Inflammatory macrophage (primary cell): ENCODE measurements around the gene TMEM129.
"Not testable (repeated sequence)": the region's sequence is repeated elsewhere in the genome, so short reads cannot be mapped to it uniquely, and the experiment has no call there.

Experiments
- DNase-seq, 2 donors: peaks; one replicate each; pipeline ENCODE4 v3.0.0-alpha.2; 2020 to 2022

Gene TMEM129

DNA sequence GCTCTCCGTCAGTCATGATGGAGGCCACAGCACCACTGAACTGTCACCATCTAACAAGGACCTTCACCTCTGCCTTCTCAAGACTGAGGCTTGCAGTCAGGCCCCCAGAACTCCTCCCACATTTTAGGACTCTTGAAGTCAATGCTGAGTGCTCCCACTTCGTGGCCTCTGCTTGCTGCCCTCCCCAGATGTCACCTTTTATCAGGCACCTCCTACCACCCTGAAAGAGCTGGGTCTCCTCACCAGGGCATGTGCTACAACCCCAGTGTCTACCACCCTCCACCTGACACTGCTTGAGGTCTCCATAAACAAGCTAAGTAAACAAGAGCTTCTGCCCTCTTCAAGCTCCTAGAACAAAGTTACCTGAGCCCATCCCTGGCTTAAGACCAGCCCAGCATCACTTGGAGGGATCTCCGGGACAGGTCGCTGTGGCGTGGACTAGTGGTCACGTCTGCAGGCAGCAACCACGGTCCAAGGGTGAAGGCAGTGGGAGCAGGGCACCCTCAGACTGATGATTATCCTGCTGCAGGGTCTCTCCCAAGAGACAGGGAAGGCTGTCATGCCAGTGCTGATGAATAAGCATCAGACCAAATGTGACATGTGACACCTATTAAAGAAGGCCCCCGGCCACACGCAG, 29.3 kb downstream of the TMEM129 start:
- DNase-seq, result no peak

DNA sequence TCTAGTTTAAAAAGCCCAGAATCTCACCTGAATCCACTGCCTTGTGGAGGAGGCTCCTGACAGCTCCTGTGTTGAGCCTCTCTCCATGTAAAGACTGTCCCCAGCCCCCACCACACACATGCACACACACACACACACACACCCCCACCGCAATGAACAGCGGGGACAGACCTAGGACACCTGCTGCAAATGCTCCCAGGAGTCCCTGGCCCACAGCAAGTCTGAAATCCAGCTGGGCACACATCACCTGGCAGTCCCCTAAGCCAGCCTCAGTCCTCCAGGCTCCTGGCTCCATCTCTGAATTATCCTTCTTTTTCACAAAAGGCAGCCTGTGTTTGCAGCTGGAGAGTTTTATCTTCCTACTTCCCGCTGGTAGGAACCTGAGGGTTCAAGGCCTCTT, 30.4 kb downstream of the TMEM129 start:
- no peak for DNase-seq

DNA sequence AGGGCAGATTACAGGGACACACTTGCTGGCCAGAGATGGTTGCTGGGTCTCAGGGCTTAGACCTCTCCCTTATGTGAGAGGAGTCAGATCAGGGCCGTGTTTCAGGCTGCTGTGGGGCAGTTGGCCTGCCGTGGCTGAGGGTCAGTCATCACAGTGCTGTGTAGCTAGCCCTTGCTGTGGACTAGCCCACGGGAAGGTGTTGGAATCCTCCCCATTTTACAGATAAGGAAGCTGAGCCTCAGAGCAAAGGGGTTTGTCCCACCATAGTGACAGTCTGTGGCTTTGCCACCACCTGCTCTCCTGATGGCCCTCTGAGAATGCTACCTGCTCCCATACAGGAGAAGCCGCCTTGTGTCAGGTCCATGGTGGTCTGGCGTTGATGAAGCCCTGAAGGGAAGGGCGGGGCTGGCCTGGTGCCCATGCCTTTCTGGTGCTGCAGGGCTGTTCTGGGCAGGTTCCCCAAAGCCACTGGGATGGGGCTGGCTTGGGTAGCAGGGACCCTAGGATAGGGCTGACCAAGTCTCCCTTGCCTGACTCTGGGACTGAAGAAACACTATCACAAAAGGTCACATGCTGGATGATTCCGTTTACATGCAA, 34.6 kb downstream of the TMEM129 start:
- DNase-seq, result no peak

DNA sequence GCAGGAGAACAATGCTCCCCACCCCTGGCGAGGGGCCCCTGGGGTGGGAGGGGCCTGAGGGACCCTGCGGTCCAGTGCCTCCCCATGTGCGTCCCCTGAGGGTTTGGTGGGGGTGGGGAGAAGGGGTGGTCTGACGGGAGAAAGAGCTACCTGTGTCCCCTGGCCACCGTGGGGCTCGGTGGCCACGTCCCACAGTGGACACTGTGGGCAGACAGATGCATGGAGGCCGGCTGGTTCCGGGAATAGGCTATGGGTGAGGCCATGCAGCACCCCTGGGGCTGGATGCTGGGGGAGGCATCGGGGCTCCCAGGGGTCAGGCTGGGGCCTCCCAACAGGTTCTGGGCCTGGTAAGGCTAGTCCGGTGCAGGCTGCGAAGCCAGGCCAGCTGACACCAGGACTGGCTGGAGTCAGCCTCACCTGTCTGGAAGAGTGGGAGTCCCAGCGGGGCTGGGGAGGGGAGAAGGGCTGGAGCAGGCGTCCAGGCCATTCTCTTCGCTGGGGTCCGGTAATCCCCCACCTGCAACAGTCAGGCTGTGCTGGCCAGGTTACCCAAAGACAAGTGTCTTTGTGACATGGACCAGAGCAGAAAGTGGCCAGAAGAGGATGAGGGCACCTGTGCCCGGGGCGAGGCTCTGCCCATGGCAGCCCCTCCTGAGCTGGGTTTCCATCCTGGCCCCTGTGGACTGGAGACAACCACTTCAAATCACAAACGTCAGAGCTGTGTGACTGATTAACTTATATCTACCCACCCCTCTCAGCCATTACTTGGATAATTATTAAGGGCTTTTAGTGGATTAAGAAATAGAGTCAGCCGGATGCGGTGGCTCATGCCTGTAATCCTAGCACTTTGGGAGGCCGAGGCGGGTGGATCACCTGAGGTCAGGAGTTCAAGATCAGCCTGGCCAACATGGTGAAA, 35.6 kb downstream of the TMEM129 start:
- no peak for DNase-seq

DNA sequence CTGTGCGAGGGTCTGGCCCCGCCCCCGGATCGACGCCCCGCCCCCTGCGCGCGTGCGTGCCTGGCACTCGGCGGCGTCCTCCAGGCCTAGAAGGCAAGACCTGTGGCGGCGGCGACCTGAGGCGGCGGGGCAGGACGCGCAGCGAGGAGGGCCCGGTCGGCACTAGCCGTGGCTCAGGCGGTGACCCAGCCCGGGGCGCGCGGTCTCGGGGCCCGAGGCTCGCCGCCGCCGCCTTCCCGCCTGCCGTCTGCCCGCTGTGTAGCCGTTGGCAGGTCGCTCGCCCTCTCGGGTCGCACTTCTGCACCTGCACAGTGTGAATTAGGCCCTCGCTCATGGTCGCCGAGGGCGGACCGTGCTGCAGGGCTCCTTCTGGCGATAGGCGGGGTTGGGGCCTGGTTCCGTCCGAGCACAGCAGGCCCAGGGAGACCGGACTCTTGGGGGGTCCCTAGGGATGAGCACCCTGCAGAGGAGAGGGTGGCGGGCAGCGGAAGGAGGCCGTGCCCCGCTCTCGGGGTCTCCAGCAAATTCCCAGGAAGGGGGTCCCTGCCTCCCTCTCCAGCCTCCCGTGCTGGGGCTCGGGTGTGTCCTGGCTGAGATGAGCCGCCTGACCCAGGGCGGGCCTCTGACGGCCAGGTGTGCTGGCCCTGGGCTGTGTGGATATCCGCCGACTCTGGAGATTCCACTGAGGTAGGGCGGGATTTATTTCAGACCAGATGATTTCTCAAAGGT, 36.5 kb downstream of the TMEM129 start:
- DNase-seq, result no peak

DNA sequence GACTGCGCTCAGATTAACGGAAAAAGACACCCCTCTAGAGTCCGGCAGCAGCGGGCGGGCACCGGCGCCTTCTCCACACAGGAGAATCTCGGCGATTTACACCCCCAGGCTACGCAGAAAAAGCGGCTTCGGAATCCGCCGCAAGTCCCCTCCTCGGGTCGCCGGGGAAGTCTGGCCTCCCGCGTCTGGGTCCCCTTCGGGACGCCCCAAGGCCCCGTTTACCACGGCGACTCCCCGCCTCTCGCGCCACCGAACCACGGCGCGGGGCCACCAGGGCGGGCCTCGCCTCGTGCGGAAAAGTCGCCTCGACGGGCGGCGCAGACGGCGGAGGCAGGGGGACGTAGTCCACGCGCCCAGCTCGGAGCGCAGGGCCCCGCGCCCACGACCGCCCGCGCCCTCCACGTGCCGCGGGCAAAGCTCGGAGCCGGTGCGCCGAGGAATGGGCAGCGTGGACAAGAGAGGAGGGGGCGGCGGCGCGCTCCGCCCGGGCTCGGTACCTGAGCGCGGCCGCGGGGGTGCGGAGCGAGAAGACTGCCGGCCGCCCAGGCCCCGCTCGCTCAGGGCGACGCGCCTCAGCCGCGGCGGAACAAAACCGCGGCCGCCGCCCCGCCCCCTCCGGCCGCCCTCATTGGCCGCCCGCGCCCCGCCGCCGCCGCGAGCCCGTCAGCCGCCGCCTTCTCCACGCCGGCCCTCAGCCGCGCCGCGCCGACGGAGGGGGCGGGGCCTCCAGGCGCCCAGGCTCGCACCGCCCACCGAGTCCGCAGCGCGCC, 37.2 kb downstream of the TMEM129 start, which contains the start of gene FAM53A:
Gene FAM53A, minus strand, starts transcription at position 578 of the 770 bp plus-strand sequence. CDS start 15,572 bp downstream, outside the sequence.
- DNase-seq, result peak; percentile 92 to 94

DNA sequence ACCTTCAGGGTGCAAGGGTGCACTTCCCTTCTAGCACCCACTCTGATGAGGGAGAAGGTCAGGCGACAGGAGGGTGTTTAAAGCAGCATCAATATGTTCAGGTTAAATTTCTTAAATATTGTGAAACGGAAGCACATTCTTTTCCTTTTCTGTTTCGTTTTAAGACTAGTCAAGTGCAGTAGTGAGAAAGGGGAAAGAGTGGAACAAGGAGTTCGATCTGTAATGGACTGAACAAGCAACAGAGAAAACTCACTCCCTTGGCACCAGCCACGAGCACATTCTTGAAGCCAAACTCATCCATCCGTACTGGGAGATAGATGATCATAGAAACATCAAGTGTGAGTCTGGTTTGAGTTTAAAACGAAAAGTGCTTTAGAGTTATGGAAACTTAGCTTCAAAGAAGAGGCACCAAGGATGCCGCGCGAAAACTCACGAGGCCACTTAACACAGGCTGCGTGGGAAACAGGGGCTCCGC, 37.8 kb downstream of the TMEM129 start:
- peak; percentile 13 to 20 for DNase-seq

DNA sequence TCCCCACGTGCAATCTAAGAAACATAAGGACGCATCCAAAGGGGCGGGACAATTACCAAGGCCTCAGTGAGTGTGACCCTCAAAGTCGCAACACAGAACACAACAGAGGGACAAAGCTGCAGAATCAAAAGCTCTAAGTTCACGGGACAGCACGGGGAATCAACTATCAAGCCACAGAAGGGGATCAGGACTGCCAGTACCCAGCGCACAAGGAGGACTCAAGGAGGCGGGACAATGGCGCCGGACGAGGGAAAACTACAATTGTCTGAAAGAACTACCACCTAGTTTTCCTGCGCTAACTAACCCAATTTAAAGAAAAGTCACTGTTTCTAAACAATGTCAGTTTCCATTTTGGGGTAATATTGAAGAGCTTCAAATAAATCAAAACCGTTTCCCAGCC, 38.3 kb downstream of the TMEM129 start:
- no peak for DNase-seq

DNA sequence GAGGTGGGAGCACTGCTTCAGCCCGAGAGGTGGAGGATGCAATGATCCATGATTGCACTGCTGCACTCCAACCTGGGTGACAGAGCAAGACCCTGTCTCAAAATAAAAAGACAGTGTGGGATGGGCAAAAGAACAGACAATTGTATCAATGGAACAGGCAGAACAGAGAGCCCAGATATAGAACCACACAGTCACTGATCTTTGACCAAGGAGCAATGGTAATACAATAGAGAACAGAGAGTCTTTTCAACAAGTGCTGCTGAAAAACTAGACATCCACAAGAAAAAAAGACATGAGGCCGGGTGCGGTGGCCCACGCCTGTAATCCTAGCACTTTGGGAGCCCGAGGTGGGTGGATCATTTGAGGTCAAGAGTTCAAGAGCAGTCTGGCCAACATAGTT, 42.9 kb downstream of the TMEM129 start:
- DNase-seq, result no peak

DNA sequence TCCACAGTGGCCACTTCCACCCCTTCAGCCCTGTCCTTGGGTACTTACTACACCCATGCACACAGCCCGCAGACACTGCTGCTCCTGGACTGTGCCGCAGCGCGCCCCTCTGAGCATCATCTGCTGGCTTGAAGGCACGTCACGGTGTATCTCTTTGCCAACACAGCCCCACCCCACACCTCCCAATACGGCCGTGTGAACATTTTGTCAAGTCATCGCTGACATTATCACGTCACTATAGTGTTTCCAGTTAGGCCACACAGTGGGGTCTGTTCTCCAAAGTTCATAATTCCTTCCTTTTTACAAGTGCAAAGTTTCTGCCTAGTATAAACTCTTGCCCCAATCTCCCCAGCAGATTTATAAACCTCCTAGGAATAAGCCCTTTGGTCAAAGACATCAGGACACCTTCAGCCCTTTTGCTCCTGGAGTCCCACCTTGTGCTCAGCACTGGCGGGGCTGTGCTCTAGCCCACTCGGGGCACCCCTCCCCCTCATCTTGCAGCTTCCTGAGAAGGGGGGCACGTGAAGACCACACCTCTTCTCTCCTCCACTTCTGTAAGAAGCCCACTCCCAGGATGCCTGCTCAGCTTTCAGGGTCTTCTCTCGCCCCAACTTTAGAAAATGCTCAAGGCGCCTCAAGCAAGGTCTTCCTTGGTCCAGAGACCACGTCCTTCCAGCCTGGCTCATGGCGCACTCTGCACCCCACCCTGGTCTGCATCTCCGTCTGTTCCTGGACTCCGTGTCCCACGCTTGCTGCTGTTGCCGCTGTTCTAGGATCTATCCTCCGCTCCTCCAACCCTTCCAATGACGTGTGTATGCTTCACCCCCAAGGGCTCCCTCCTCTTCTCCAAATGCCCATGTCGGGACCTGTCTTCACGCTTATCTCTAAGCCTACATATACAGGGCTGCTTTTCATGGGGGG, 44.3 kb downstream of the TMEM129 start:
- DNase-seq, result no peak

DNA sequence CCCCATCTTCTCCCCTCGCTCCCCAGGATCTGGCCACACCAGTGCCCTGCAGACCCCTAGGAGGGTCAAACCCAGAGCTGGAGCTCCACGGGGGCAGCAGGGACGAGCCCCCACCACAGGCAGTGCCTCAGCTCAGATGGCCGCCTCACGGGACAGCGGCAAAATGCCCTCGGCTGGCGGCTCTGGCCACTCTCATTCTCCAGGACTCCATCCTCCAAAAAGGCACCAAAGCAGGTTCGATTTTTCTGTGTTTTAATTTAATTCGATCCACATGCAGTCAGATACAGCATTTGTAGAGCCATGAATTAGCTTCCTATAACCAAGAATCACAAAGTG, 45.4 kb downstream of the TMEM129 start:
- no peak for DNase-seq

DNA sequence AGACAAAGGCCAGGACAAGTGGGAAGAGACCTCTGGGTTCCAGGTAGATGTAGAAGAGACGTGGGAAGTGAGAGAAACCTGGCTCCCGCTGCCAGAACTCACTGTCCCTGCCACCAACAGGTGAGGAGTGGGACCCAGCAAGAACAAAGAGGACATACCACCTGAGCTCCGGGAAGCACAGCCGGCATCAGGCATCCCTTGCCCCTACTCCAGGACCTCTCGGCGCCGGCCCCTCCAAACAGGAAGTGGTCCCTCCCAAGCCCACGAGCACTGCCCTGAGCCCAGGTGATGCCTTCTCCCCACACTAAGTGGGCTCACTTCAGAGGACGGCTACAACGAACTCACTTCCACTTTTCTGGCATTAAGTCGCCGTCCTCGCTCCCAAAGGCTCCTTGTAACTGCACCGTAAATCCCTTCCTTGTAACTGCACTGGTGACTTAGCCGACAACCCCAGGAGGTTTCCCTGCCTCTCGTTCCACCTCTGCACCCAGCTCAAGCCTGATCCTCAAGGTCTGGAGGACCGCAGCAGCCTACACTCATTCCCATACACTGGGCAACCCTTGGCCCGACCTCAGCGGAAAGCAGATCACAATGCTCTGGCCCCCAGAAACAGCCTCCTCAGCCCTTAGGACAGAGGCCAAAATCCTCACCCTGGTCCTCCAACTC, 45.9 kb downstream of the TMEM129 start:
- DNase-seq, result no peak

DNA sequence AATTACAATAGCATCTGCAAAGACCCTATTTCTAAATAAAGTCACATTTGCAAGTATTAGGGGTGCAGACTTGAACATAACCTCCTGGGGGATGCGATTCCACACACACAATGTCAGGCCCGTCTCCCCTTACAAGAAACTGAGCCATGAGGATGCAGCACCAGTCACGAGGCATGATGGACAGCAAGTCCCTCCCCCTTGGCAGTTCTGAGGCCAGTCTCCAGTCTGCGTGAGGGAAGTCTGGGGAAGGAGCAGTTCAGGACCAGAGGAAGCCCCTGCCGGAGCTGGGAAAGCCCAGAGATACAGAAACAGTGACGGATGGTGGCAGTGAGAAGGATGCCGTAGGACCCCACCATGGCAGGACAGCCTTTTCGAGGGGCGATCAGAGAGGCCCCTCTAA, 46.4 kb downstream of the TMEM129 start:
- no peak for DNase-seq

DNA sequence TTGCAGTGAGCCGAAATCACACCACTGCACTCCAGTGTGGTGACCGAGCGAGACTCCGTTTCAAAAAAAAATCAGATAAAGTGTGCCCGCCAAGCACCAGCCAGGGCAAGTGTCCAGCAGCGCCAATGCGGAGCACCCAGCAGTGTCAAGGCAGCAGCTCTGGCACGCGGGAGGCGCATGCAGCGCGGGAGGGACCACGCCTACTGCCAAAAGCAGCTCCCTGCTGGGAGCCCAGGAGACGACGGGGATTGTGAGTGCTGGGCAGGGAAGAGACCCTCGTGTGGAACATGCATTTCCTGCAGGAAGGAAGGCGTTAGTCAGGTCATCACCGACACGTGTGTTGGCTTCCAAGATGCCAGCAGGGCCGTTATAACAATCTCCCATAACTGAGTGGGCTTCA, 47.5 kb downstream of the TMEM129 start:
- no peak for DNase-seq

DNA sequence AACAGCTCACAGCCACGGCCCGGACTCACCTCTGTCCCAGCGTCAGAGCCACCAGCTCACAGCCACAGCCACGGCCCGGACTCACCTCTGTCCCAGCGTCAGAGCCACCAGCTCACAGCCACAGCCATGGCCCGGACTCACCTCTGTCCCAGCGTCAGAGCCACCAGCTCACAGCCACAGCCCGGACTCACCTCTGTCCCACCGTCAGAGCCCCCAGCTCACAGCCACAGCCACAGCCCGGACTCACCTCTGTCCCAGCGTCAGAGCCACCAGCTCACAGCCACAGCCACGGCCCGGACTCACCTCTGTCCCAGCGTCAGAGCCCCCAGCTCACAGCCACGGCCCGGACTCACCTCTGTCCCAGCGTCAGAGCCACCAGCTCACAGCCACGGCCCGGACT, 50.1 kb downstream of the TMEM129 start:
- DNase-seq, result not testable (repeated sequence)

DNA sequence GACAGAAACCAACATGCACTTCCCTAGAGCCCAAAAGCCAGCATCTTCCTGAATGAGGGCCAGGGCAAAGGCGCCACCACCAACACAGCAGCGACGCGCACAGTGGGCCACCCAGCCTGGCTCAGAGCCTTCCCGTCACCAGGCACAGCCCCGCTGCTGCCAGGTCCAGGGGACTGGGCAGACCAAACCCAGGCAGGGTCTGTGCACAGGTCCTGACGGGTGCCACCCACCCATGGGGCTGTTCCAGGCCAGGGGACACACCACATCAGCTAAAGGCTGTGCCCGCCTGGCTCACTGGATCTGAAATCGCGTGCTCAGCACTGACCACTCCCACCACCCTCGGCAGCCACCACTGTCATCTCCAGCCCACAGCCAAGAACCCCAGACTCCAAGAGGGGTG, 50.8 kb downstream of the TMEM129 start:
- no peak for DNase-seq

DNA sequence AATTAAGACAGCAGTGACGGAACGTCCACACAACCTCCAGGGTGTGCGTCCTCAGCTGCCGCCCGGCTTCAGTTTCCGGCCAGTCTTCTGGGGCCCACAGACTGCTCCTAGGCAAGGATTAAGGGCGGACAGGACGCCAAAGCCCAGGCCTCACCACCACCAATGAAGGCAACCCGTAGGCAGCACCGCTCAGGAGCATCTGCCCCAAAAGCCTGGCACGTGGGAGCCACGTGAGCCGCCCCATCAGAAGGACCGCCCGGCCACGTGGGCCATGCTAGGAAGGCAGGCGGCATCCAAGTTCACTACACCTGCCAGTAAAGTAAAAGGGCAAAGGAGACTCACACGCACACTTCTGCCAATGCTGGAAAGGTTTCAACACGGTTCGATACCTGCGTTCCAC, 51.3 kb downstream of the TMEM129 start:
- DNase-seq, result no peak

DNA sequence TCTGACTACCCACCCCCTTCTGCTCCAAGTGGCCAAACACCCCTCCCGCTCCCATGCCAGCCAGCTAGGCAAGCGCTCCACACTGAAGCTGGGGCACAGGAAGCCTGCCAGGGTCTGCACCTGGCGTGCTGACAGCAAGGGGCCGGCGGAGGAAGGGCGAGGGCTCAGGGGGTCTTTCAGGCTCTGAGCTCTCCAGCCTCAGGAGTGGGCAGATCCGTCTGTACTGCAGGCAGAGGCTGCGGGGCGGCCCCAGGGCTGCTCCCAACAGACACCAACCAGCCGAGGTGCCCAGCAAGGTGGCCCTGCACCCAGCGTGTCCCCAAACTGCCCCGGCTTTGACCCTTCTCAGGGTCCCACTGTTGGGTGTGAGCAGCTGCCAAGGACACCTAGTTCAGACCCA, 51.9 kb downstream of the TMEM129 start:
- DNase-seq, result no peak

DNA sequence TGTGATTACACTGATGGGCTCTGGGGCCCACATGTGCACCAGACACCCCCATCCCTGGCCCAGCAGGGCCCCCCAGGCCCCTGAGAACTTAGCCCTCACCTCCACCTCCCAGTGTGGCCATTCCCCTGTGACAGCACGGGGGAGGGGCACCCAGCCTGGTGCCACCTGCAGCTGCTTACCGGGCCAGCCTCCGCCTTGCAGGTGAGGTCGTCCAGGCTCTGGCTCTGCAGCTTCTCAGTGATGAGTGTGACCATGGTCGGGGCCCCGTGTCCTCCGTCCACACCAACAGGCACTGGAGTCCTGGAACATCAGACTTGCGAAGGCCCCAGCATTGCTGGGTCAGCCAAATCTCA, 52.7 kb downstream of the TMEM129 start:
- no peak for DNase-seq

DNA sequence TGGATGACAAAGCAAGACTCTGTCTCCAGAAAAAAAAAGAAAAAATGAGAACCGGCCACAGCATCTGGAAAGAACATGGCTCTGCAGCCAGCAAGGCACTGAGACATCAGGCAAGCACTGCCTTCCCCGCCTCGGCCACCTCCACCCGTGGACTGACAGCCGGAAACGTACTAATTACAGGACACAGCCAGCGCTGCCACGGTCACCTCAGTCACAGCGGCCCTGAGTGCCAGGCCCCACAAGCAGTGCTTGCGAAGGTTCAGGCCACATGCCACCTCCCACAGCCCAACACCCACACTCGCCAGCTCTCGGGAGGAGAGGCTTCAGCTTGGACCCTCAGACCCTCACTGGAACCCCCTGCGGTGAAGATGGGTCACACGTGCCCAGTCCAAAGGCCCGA, 53.9 kb downstream of the TMEM129 start:
- DNase-seq, result no peak

DNA sequence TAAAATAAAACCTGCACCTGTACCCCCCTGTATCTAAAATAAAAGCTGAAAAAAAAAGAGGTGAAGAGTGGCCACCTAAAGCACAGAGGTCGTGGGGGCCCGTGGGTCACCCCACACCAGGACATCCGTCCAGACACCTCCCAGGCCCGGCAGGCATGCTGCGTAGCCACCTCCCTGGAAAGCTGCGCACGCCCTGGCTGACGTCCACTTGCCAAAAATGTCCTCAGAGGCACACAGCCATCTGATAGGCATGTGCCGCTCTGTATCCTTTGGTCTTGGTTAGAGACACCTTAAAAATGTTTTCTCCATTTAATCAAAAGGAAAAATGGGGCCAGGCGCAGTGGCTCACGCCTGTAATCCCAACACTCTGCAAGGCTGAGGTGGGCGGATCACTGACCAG, 54.7 kb downstream of the TMEM129 start:
- DNase-seq, result no peak
